ENCODE data around the gene C1orf53.

DNA sequence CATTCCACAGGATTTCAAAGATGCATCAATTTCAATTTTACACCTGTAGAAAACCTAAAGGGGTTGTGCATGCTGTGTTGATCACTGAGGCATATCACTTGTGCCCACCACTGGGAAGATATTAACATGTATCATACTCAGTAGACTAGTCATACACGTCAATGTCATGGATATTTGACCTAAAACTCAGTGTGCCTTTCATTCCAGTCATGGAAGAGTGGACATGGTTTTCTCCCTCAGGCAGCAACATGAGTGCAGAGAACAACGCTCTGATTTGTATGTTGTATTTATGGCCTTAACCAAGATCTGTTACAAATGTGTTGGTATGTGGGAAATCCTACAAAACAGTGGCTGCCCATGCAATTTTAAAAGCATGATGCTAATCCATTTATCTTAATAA, 6.1 kb upstream of the C1orf53 start:
- TF ChIP-seq POLR2A (IDR thresholded peaks at IDR 0.05; ENCODE audit: low read length) (no peak), GATA1 (IDR thresholded peaks at IDR 0.05; ENCODE audit: low read depth, low read length) (no peak)

Measured in erythroblast (primary cell).